Measurements from ENCODE around the gene STAT1. TPM values are rescaled to one million over a fixed set of nuclear protein-coding genes. Genes with fewer than 3 reads are reported as not detected.

STAT1 gene
- total RNA-seq: 104 and 129 TPM in 2 replicates

DNA sequence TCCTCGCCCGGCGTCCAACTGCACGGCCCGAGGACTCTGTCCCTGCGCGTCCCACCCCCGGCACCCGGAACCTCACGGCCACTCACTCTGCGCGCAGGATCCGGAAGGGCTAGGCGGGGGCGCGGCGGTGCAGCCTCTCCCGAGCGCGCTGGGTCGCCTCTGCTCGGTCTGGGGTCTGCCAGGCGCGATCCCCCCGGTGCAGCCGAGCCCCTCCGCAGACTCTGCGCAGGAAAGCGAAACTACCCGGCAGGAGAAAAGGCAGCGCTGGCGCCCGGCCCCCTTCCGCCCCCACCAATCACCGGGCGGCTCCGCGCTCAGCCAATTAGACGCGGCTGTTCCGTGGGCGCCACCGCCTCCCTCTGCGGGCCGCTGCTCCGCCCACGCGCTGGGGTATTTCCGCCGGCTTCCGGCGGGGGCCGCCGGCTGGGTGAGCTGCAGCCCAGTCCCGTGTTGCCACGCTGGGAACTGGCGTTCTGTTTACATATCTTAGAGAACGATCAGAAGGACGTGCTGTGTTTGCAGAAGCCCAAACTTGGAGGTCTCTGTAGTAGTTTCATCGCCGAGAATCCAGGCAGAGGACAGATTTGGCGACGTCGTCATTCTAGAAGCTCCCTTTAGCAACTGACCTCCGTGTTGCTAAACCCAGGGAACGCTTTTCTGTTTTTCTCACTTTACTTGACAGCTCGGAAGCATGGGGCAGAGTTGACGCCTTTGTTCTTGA lies at the start of gene STAT1:
STAT1 (minus strand) TSS at position 240 of the 721 bp plus-strand sequence. CDS start 4,168 bp downstream, outside the sequence.

Other genes with a start within 250 kb of the STAT1 start
- gene GLS, start 133.3 kb downstream of the STAT1 start, total RNA-seq: 91.1 and 119 TPM in 2 replicates
- gene STAT4, start 136.8 kb upstream of the STAT1 start, total RNA-seq: 3.3 and 4.8 TPM in 2 replicates
- gene MYO1B, start 231.2 kb upstream of the STAT1 start, total RNA-seq: 189 and 247 TPM in 2 replicates